HEK293T (cell line): ENCODE measurements around the gene CDKN2AIP.

Experiments
- CTCF ChIA-PET: fragments of 350-600 bp; formaldehyde crosslinking; extraction: SDS; loops from one replicate; lab custom pipeline; 2021; ENCODE audit warnings: antibody characterized with exemption, inconsistent platforms; lab: Yijun Ruan, JAX
- POLR2A ChIA-PET: fragments of 350-600 bp; formaldehyde crosslinking; extraction: SDS; loops from one replicate; lab custom pipeline; 2020; ENCODE audit warnings: antibody characterized with exemption, inconsistent platforms; lab: Yijun Ruan, JAX
- DNase-seq: peaks from one replicate; pipeline ENCODE4 v3.0.0; 2012; ENCODE audit warnings: mixed read lengths; ENCODE audit errors: extremely low spot score
- ARNT ChIP-seq: fragments of 450-650 bp; IDR thresholded peaks from 2 replicates; pipeline ENCODE4 v1.6.1; 2017; ENCODE audit warnings: mild to moderate bottlenecking
- BHLHE40 ChIP-seq: fragments of 450-650 bp; IDR thresholded peaks from 2 replicates; pipeline ENCODE4 v1.6.1; 2016; ENCODE audit warnings: mild to moderate bottlenecking, moderate library complexity, borderline replicate concordance
- CTBP1 ChIP-seq: fragments of 450-650 bp; IDR thresholded peaks from 2 replicates; pipeline ENCODE4 v1.6.1; 2016; ENCODE audit warnings: borderline replicate concordance
- ELF4 ChIP-seq: fragments of 450-650 bp; IDR thresholded peaks from 2 replicates; pipeline ENCODE4 v1.6.1; 2017; ENCODE audit warnings: antibody characterized with exemption
- FOXA1 ChIP-seq: fragments of 450-650 bp; IDR thresholded peaks from 2 replicates; pipeline ENCODE4 v1.6.1; 2016; ENCODE audit warnings: mild to moderate bottlenecking
- FOXK2 ChIP-seq: fragments of 450-650 bp; IDR thresholded peaks from 2 replicates; pipeline ENCODE4 v1.6.1; 2016; ENCODE audit warnings: mild to moderate bottlenecking
- FOXM1 ChIP-seq: fragments of 450-650 bp; IDR thresholded peaks from 2 replicates; pipeline ENCODE4 v1.6.1; 2017; ENCODE audit warnings: mild to moderate bottlenecking, borderline replicate concordance
- HDGF ChIP-seq: fragments of 450-650 bp; IDR thresholded peaks from 2 replicates; pipeline ENCODE4 v1.6.1; 2017; ENCODE audit warnings: antibody characterized with exemption, borderline replicate concordance
- L3MBTL2 ChIP-seq: fragments of 450-650 bp; conservative IDR thresholded peaks from 2 replicates; pipeline ENCODE4 v1.6.1; 2016; ENCODE audit warnings: mild to moderate bottlenecking
- LEF1 ChIP-seq: fragments of 450-650 bp; IDR thresholded peaks from 2 replicates; pipeline ENCODE4 v1.6.1; 2017; ENCODE audit warnings: mild to moderate bottlenecking, borderline replicate concordance
- NFRKB ChIP-seq: fragments of 450-650 bp; IDR thresholded peaks from 2 replicates; pipeline ENCODE4 v1.6.1; 2016; ENCODE audit warnings: mild to moderate bottlenecking, moderate library complexity
- SP1 ChIP-seq: fragments of 450-650 bp; IDR thresholded peaks from 2 replicates; pipeline ENCODE4 v1.6.1; 2017
- SUZ12 ChIP-seq: fragments of 450-650 bp; IDR thresholded peaks from 2 replicates; pipeline ENCODE4 v1.6.1; 2016; ENCODE audit warnings: mild to moderate bottlenecking
- TARDBP ChIP-seq: fragments of 450-650 bp; IDR thresholded peaks from 2 replicates; pipeline ENCODE4 v1.6.1; 2016
- ZNF384 ChIP-seq: fragments of 450-650 bp; IDR thresholded peaks from 2 replicates; pipeline ENCODE4 v1.6.1; 2016
- TF ChIP-seq, protein P1 (sequence below): fragments of 450-650 bp; IDR thresholded peaks from 2 replicates; pipeline ENCODE4 v1.6.1; 2016

CDKN2AIP gene

GRCh38 chr4:183399126-183399522, 45.3 kb upstream of the CDKN2AIP start:
- POLR2A ChIA-PET = interaction anchor here (0.7 to 1.8 kb wide), 6 partner anchors 8 to 130 kb away, joined by 3 to 11 read pairs (median 4); no protein-coding TSS in a partner anchor
- CTCF ChIA-PET = interaction anchor here (0.7 to 1.4 kb wide), 3 partner anchors 8 to 19 kb away, joined by 3 to 8 read pairs (median 3); no protein-coding TSS in a partner anchor

DNA sequence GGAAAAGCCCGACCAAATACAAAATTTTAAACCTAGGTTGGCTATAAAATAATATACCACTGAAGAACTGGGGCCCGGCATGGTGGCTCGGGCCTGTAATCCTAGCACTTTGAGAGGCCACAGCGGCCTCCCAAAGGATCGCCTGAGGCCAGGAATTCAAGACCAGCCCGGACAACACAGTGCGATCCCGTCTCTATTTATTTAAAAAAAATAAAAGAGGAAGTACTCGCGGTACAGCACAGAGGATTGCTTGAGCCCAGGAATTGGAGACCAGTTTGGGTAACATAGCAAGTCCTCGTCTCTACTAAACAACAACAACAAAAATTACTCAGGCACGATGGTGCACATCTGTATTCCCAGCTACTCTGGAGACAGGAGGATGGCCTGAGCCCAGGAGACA, 44.8 kb upstream of the CDKN2AIP start:
- TF ChIP-seq ARNT = no peak
- no peak for TF ChIP-seq FOXK2
- no peak for TF ChIP-seq ZNF384
- no peak for TF ChIP-seq NFRKB
- no peak for TF ChIP-seq SUZ12
- no peak for TF ChIP-seq HDGF
- TF ChIP-seq FOXM1 = no peak
- TF ChIP-seq SP1 = no peak
- CTCF ChIA-PET = interaction anchor here (0.7 kb wide), 1 partner anchor 15 kb away, joined by 3 read pairs; no protein-coding TSS in a partner anchor
- POLR2A ChIA-PET = interaction anchor here (1.3 to 1.8 kb wide), 3 partner anchors 10 to 131 kb away, joined by 3 to 11 read pairs (median 7); no protein-coding TSS in a partner anchor
- no peak for DNase-seq

More at GRCh38 chr4:183399126-183399522, 45.3 kb upstream of the CDKN2AIP start:
- DNase-seq = no peak
- no peak for TF ChIP-seq FOXK2
- TF ChIP-seq BHLHE40 = no peak
- TF ChIP-seq L3MBTL2 = no peak
- TF ChIP-seq LEF1 = no peak
- no peak for TF ChIP-seq CTBP1
- TF ChIP-seq, protein P1, sequence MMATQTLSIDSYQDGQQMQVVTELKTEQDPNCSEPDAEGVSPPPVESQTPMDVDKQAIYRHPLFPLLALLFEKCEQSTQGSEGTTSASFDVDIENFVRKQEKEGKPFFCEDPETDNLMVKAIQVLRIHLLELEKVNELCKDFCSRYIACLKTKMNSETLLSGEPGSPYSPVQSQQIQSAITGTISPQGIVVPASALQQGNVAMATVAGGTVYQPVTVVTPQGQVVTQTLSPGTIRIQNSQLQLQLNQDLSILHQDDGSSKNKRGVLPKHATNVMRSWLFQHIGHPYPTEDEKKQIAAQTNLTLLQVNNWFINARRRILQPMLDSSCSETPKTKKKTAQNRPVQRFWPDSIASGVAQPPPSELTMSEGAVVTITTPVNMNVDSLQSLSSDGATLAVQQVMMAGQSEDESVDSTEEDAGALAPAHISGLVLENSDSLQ = no peak
- TF ChIP-seq SUZ12 = no peak
- no peak for TF ChIP-seq ELF4
- TF ChIP-seq NFRKB = no peak
- TF ChIP-seq HDGF = no peak
- no peak for TF ChIP-seq TARDBP
- no peak for TF ChIP-seq SP1
- no peak for TF ChIP-seq ARNT
- no peak for TF ChIP-seq ZNF384
- TF ChIP-seq FOXA1 = no peak

DNA sequence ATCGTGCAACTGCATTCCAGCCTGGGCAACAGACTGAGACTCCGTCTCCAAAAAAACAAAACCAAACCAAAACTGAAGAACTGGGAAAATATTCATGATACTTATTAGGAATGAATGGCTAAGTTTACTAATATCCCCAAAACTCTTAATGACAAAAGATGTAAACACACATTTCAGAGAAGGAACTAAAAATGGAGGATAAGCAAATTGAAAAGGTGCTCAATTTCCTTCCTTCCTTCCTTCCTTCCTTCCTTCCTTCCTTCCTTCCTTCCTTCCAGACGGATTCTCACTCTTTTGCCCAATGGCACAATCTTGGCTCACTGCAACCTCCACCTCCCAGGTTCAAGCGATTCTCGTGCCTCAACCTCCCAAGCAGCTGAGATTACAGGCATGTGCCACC, 44.4 kb upstream of the CDKN2AIP start:
- ChIA-PET CTCF (no interaction called here), POLR2A (no interaction called here)
- TF ChIP-seq LEF1 (no peak), FOXK2 (no peak), SUZ12 (no peak), TARDBP (no peak), HDGF (no peak), FOXA1 (no peak), ZNF384 (no peak), BHLHE40 (no peak), ARNT (no peak), NFRKB (no peak), ELF4 (no peak), L3MBTL2 (no peak), SP1 (no peak), CTBP1 (no peak)
- TF ChIP-seq, protein P1 = no peak
- DNase-seq = no peak

GRCh38 chr4:183401473-183401872, 43.0 kb upstream of the CDKN2AIP start:
- TF ChIP-seq FOXM1 (no peak), TARDBP (no peak), CTBP1 (no peak), ELF4 (no peak), SP1 (no peak), NFRKB (no peak), LEF1 (no peak), BHLHE40 (no peak)
- TF ChIP-seq, protein P1 = no peak
- no peak for DNase-seq
- CTCF ChIA-PET = interaction anchor here (0.6 kb wide), 1 partner anchor 46 kb away, joined by 3 read pairs; no protein-coding TSS in a partner anchor
- POLR2A ChIA-PET = no interaction called here

DNA sequence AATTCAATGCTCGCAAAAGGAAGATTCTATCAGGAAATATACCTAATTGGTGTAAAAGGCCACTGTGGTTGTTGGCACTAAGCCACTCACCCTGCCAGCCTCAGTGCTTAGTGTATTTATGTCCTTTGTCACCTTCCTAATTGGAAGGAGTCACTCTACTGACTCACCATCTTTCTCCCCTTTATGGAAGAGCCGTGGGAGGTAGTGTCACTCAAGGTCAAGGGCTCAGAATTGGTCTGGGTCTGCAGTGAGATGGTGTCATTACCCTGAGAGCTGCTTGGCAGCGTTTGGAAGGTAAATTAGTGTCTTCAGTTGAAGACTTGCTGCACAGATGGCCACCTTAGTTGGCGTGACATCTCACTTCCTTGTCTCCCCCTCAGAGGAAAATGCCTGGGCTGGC, 41.7 kb upstream of the CDKN2AIP start:
- POLR2A ChIA-PET = interaction anchor here (1.3 kb wide), 1 partner anchor 42 kb away, joined by 4 read pairs; the partner anchor contains the start of gene CDKN2AIP
- DNase-seq = no peak
- CTCF ChIA-PET = interaction anchor here (0.6 to 1.0 kb wide), 2 partner anchors 18 to 464 kb away, joined by 3 read pairs; no protein-coding TSS in a partner anchor
- no peak for TF ChIP-seq FOXM1
- TF ChIP-seq, protein P1 = no peak
- no peak for TF ChIP-seq HDGF
- TF ChIP-seq ARNT = no peak
- TF ChIP-seq L3MBTL2 = no peak
- TF ChIP-seq CTBP1 = no peak
- TF ChIP-seq BHLHE40 = no peak
- TF ChIP-seq SUZ12 = no peak
- no peak for TF ChIP-seq SP1
- no peak for TF ChIP-seq NFRKB
- no peak for TF ChIP-seq ZNF384
- no peak for TF ChIP-seq TARDBP
- TF ChIP-seq FOXK2 = no peak
